Pancreas (tissue), 10 donors: Measurements from ENCODE around the gene STKLD1. TPM values are rescaled to one million over a fixed set of nuclear protein-coding genes. Genes with fewer than 3 reads are reported as not detected.

ENCODE experiments used
- ATAC-seq, 4 donors: fragments of 200-7000 bp; cut with Tn5 transposase; one replicate each; pipeline versions ENCODE4 v1.8.0 to v1.9.1; 2020; ENCODE audit warnings: mild to moderate bottlenecking in 4 of 4, moderate library complexity in 4 of 4
- DNase-seq, 6 donors: peaks; one replicate each; pipeline ENCODE4 v3.0.0-alpha.2; 2020
- FAIRE-seq: peaks from 2 replicates; lab custom pipeline; 2012; peaks lifted over from hg19 to GRCh38; lab: Jason Lieb, UNC
- H3K27ac ChIP-seq, 4 donors: fragments of 200-600 bp; sonication (generic); 1 replicate in 3 of 4; 2 replicates in 1 of 4; pipeline versions ENCODE4 v1.5.0 to v1.8.0; 2020
- H3K27me3 ChIP-seq, 4 donors: fragments of 200-600 bp; one replicate each; pipeline ENCODE4 v1.8.0; 2021
- H3K36me3 ChIP-seq, 3 donors: fragments of 200-600 bp; sonication (generic) in 1 of 3; one replicate each; pipeline versions ENCODE4 v1.5.0 to v1.8.0; 2020 to 2021
- H3K4me1 ChIP-seq, 3 donors: fragments of 200-600 bp; one replicate each; pipeline ENCODE4 v1.8.0; 2021
- H3K4me3 ChIP-seq, 4 donors: fragments of 200-600 bp; sonication (generic) in 2 of 4; one replicate each; pipeline versions ENCODE4 v1.5.0 to v1.8.0; 2020 to 2021
- H3K9me3 ChIP-seq, 4 donors: fragments of 200-600 bp; one replicate each; pipeline ENCODE4 v1.8.0; 2021
- WGBS, 2 donors: extraction: QIAGEN DNeasy Blood & Tissue Kit; methylation state at CpG; one replicate each; pipeline ENCODE4 v1.1.7; 2013; 5-methylcytosine and 5-hydroxymethylcytosine counted together
- intact Hi-C, 3 donors: fragments of 100-400 bp; cut with DNase I; formaldehyde crosslinking; loops; one replicate each; pipeline versions ENCODE4 v1.11.1 to v1.14.2; 2022
- polyA plus RNA-seq, 2 donors: library from polyadenylated mRNA; stranded (reverse); fragments of 200-250 nt; gene quantifications; one replicate each; pipeline ENCODE4 v1.2.3, GENCODE V29; 2013
- total RNA-seq, 6 donors: library from RNA; stranded (reverse); fragmentation: NEBNext Ultra II Directional in 4 of 6; extraction: Animal tissue kit (Norgen Biotek cat#: 25700) in 4 of 6; gene quantifications; one replicate each; pipeline versions ENCODE4 v1.2.1 to v1.2.4, GENCODE V29; 2021 to 2023
- TF ChIP-seq, protein P1 (sequence below), 4 donors: fragments of 200-600 bp; sonication (generic) in 3 of 4; IDR thresholded peaks; one replicate each; pipeline versions ENCODE4 v1.5.0 to v1.8.0; 2021; ENCODE audit warnings: antibody characterized with exemption in 4 of 4
- donor health status: healthy with polysubstance abuse.
- donor health status: DM: no; HTN: no; CAD: no; lungs with moderate emphysema.
- donor health status: DM: no; HTN: no; CAD: no.
- donor health status: control.
- donor health status: control.
- donor health status: Bipolar disorder and iron deficiency.
- donor health status: DM: yes; HTN: yes; CAD: no.
- donor health status: DM: no; HTN: no; CAD: no.
- donor health status: DM: no; HTN: no; CAD: no.
- donor health status: DM: yes; HTN: yes; CAD: no.

Gene STKLD1
- total and polyA plus RNA-seq, 8 donors, result 0.31 to 3.1 (median 0.76) TPM

DNA sequence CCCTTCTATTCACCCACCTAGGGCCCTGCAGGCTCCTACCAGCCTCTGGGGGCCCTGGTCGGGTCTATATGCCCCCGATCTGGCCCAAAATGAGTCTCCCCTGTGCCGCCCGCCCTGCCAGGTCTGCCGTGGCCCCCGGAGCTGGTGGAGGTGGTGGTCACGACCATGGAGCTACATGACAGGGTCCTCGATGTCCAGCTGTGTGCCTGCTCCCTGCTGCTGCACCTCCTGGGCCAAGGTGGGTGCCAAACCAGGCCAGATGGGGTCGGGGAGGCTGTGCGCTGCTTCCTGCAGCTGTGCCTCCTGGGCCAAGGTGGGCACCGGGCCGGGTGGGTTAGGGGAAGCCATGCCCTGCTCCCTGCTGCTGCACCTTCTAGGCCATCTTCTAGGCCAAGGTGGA is 24.1 kb downstream of the STKLD1 start:
- ATAC-seq (no peak), FAIRE-seq (no peak), DNase-seq (peak in 1 of 6 donors; percentile 63)
- Histone ChIP-seq H3K27me3 (no peaks in the 10 kb centered on the region), H3K4me1 (no peaks in the 10 kb centered on the region), H3K27ac (no peak overlapping the region), H3K9me3 (no peaks in the 10 kb centered on the region), H3K4me3 (no peak overlapping the region), H3K36me3 (no peaks in the 10 kb centered on the region)
- 72 to 87% methylated on average over 10 to 12 of the region's 12 CpGs for WGBS, 2 donors
- TF ChIP-seq, protein P1, sequence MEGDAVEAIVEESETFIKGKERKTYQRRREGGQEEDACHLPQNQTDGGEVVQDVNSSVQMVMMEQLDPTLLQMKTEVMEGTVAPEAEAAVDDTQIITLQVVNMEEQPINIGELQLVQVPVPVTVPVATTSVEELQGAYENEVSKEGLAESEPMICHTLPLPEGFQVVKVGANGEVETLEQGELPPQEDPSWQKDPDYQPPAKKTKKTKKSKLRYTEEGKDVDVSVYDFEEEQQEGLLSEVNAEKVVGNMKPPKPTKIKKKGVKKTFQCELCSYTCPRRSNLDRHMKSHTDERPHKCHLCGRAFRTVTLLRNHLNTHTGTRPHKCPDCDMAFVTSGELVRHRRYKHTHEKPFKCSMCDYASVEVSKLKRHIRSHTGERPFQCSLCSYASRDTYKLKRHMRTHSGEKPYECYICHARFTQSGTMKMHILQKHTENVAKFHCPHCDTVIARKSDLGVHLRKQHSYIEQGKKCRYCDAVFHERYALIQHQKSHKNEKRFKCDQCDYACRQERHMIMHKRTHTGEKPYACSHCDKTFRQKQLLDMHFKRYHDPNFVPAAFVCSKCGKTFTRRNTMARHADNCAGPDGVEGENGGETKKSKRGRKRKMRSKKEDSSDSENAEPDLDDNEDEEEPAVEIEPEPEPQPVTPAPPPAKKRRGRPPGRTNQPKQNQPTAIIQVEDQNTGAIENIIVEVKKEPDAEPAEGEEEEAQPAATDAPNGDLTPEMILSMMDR (IDR thresholded peaks at IDR 0.05), result no peak
- intact Hi-C loops, result loop anchor here in 1 of 3 donors (5.0 kb wide), 1 partner anchor 87 kb away; no protein-coding TSS in a partner anchor

DNA sequence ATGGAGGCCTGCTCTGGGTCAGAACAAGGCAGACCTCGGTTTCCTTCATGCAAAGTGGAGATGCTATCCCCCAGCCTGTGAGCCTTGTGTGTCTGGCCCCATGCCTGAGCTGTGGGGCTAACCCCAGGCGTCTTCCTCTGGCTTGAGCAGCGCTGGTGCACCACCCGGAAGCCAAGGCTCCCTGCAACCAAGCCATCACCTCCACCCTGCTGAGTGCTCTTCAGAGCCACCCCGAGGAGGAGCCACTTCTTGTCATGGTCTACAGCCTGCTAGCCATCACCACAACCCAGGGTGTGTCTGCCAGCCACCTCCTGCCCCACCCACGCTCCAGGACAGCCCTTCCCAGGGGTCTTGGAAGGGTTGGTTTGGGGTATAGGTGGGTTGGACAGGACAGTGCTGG is 25.4 kb downstream of the STKLD1 start:
- FAIRE-seq, result no peak

DNA sequence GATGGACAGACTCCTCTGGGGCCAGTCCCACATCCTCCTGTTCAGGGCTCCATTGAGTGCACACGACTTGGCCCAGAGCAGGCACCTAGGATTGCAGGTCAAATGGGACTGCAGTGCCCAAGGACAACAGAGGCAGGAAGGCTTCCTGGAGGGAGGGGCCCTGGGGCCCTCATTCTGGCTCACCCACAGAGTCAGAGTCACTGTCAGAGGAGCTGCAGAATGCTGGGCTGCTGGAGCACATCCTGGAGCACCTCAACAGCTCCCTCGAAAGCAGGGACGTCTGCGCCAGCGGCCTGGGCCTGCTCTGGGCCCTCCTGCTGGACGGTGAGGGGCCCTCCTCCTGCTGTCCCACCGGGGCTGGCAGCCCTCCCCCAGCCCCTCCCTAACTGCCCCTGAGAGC is 26.5 kb downstream of the STKLD1 start:
- TF ChIP-seq, protein P1 (IDR thresholded peaks at IDR 0.05), result no peak
- Histone ChIP-seq H3K27ac (no peak overlapping the region), H3K4me1 (no peaks in the 10 kb centered on the region), H3K27me3 (no peaks in the 10 kb centered on the region), H3K36me3 (peaks cover 0 to 5% (median 0%) of the 10 kb centered on the region in 3 donors), H3K4me3 (no peak overlapping the region), H3K9me3 (no peaks in the 10 kb centered on the region)
- WGBS, 2 donors, result 72 to 80% methylated on average over 6 to 7 of the region's 7 CpGs
- FAIRE-seq (no peak), ATAC-seq (no peak), DNase-seq (peak in 1 of 6 donors; percentile 65)
- intact Hi-C loops, result loop anchor here in 1 of 3 donors (5.0 kb wide), 1 partner anchor 85 kb away; no protein-coding TSS in a partner anchor

More for the DNA sequence above, 25.4 kb downstream of the STKLD1 start:
- H3K9me3 ChIP-seq, result no peaks in the 10 kb centered on the region
- no peaks in the 10 kb centered on the region for H3K4me1 ChIP-seq
- peak in 1 of 6 donors; percentile 35 for DNase-seq
- no peaks in the 10 kb centered on the region for H3K27me3 ChIP-seq
- intact Hi-C loops, result loop anchor here in 1 of 3 donors (5.0 kb wide), 1 partner anchor 86 kb away; no protein-coding TSS in a partner anchor
- no peak overlapping the region for H3K27ac ChIP-seq
- H3K36me3 ChIP-seq, result no peaks in the 10 kb centered on the region
- ATAC-seq, result no peak
- WGBS, 2 donors, result 77 to 83% methylated on average over 6 of the region's 6 CpGs
- no peak overlapping the region for H3K4me3 ChIP-seq
- TF ChIP-seq, protein P1 (IDR thresholded peaks at IDR 0.05), result no peak

DNA sequence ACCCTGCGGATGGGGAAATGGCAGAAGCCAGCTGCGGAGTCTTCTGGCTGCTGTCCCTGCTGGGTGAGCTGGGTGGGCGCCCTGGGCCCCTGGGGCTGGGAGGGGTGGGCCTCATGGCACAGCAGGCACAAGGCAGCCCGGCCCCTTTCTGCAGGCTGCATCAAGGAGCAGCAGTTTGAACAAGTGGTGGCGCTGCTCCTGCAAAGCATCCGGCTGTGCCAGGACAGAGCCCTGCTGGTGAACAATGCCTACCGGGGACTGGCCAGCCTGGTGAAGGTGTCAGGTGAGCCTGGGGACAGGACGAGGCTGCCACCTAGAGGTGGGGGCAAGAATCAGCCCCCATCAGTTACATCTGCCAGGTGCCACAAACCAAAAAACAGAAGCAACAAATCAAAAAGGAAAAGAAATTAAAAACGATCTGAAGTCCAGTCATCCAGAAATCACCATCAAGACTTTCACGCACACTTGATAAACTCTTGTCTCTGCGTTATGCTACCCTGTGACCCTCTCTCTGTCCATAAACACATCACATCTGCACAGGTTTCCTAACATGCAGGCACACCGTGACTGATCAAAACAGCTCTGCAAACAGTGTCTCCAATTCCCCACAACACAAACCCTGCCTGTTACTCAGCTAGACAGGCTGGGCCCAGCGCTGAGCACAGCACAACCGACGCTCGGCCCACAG is 27.7 kb downstream of the STKLD1 start:
- H3K4me1 ChIP-seq, result no peaks in the 10 kb centered on the region
- no peak overlapping the region for H3K4me3 ChIP-seq
- FAIRE-seq (no peak), ATAC-seq (peak; percentile 48 to 78 (median 68)), DNase-seq (peak in 5 of 6 donors; percentile 59 to 88 (median 74))
- no peak overlapping the region for H3K27ac ChIP-seq
- no peaks in the 10 kb centered on the region for H3K9me3 ChIP-seq
- intact Hi-C loops, result loop anchor here in 1 of 3 donors (5.0 kb wide), 1 partner anchor 83 kb away; no protein-coding TSS in a partner anchor
- WGBS, 2 donors, result 65 to 68% methylated on average over 16 of the region's 16 CpGs
- TF ChIP-seq, protein P1 (IDR thresholded peaks at IDR 0.05), result peak; percentile 17 to 67 (median 42)
- H3K27me3 ChIP-seq, result no peaks in the 10 kb centered on the region
- H3K36me3 ChIP-seq, result peaks cover 0 to 8% (median 7%) of the 10 kb centered on the region in 3 donors
